HG03095 (cell line): ENCODE measurements around the gene RAB34.
"Not testable (repeated sequence)": the region's sequence is repeated elsewhere in the genome, so short reads cannot be mapped to it uniquely, and the experiment has no call there.

Experiments used
- ATAC-seq: cut with Tn5 transposase; IDR thresholded peaks from one replicate; pipeline ENCODE4 v1.9.1; 2021; ENCODE audit warnings: moderate library complexity; ENCODE audit not compliant: unreplicated experiment

Gene RAB34

GRCh38 chr17:28728364-28729200, 10.9 kb upstream of the RAB34 start, which contains the start of gene NEK8:
TSS of gene NEK8 (plus strand) at chr17:28728788. CDS start at chr17:28728814, 26 bp downstream.
- peak; percentile 28 for ATAC-seq

DNA sequence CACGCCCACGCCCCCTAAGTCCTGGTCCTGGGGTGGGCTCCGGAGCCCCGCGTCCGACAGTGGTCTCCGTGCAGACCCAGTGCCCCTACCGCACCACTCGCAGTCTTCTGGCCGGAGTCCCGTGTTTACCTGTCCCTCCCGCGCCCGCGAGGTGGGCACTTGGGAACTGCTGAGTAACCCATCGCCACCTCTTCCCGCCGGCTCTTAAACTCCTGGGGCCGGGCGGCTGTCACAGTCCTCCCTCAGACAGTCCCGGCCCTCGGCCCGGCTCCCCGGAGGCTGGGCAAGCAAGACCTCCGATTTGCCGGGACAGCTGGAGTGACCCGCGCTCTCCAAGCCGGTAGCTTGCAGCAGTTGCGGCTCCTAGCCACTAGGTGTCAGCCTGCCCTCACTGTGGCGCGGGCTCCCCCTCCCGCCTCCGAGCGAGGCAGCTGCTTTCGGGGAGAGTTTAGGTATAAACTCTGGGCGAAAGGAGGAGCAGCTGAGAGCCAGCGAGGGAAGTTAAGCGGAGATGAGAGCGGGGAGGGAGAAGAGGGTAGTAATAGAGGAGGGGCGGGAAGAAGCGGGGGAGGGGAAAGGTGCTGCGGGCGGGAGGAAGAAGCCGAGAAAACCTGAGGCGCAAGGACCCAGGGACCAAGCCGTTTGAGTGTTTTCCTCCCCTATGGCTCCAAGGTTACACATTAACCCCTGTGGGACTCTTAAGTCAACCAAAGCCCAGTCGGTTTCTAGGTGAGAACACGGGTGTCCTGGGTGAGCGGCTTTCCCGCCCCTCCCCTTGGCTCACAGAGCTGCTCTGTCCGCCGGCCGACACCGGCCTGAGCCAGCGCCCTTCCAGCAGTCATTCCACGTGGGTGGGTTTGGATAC, 9.2 kb upstream of the RAB34 start:
- ATAC-seq: peak; percentile 32

- no peak for ATAC-seq
Observed at GRCh38 chr17:28726226-28726626, 8.6 kb upstream of the RAB34 start, which contains the start of gene TLCD1. TSS of gene TLCD1 (minus strand) at chr17:28726233. CDS start at chr17:28726097, 136 bp downstream.

GRCh38 chr17:28725660-28726225, 8.1 kb upstream of the RAB34 start:
- ATAC-seq: no peak

DNA sequence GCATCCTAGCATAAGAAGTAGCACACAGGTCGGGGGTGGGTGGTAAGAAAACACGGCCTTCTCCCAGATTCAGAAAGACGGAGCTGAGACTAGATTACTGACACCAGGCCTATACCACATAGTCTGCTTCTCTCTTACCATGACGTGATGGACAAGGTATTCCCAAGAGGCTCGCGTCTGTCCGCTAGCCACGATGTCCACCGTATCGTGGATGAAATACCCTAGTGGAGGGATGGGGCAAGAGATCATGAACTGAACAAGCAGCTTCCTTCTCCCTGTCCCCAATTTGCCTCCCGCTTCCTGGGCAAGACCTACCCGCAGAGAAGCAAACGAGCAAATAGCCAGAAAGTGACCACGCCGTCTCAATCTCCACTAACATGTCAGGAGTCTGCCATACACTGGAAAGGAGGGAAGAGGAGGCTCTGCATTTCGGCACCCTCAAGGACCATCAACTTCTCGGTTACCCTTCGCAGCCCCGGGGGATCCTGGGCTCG, 7.5 kb upstream of the RAB34 start:
- no peak for ATAC-seq

DNA sequence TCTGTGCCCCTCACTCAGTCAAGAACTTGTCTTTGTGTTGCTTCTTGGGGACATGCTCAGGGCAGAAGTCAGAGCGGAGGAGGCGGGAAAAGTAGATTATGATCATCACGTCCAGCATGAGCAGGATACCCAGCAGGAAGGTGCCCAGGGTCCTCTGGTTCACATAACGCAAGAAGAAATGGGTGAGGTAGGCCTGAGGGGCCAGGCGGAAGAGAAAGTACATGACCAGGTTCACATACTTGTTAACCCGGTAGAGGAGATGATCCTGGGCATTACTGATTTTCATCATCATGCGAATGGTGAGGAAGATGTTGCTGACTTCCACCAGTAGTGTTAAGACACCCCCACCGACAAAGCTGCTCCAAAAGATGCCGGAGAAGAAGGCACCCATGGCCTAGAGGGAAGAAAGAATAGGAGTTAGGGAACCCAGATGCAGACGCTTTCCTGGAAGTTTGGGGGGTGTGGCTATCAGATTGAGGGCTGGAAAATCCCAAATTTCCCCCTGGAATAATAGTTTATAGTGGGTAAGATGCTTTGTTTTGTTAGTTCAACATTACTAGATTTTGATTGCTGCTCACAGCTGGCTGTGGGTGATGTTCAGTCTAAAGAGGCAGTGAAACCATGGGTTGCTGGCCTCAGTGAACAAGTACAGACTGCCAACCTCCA, 7.0 kb upstream of the RAB34 start:
- no peak for ATAC-seq

DNA sequence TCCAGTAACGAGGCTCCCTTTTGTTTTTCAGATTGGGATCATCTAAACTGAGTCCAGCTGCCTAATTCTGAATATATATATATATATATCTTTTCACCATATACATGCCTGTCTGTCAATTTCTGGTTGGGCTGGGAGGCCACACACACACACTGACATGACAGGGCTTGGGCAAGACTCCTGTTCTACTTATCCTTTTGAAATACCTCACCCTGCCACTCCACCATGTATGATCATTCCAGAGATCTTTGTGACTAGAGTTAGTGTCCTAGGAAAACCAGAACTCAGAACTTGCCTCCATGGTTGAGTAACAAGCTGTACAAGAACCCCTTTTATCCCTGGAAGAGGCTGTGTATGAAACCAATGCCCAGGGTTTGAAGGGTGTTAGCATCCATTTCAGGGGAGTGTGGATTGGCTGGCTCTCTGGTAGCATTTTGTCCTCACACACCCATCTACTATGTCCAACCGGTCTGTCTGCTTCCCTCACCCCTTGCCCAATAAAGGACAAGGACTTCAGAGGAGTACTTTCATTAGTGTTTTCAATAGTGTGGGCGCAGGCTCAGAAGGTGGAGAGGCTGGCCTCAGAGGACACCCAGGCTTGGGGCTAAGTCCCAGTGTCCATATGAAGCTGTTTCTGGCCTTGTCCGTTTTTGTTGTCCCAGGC, 6.3 kb upstream of the RAB34 start:
- ATAC-seq: not testable (repeated sequence)

DNA sequence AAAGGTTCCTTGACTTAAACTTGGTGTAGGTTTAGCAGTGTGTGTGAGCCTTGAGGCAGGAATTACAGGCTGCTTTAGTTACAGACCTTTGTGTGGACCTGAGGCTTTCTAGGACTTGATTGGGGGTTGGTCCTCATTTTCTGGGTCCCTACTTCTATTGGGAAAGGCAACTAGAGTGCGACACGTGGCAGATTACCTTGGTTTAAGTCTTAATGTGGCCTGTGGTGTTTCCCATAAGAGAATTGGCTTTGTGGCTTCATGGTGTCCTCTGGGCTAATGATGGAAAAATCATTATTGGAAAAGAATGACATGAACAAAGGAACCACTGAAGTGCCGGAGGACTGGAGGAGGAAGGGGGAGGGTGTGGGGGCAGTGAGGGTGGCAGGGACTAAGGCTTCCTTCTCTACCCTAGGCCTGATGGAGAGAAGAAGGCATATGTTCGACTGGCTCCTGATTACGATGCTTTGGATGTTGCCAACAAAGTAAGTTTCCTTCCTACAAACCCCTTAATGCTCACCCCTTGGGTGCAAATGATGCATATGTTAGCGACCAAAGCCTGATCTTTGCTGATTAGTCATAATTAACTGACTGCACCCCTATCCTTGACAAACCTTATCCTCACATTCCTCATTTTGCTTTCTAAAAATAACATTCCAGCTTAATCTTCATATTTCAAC, 5.6 kb upstream of the RAB34 start:
- ATAC-seq: no peak

- ATAC-seq: no peak
Observed at GRCh38 chr17:28722417-28723158, 4.9 kb upstream of the RAB34 start.

GRCh38 chr17:28720997-28721329, 3.3 kb upstream of the RAB34 start:
- ATAC-seq: not testable (repeated sequence)

DNA sequence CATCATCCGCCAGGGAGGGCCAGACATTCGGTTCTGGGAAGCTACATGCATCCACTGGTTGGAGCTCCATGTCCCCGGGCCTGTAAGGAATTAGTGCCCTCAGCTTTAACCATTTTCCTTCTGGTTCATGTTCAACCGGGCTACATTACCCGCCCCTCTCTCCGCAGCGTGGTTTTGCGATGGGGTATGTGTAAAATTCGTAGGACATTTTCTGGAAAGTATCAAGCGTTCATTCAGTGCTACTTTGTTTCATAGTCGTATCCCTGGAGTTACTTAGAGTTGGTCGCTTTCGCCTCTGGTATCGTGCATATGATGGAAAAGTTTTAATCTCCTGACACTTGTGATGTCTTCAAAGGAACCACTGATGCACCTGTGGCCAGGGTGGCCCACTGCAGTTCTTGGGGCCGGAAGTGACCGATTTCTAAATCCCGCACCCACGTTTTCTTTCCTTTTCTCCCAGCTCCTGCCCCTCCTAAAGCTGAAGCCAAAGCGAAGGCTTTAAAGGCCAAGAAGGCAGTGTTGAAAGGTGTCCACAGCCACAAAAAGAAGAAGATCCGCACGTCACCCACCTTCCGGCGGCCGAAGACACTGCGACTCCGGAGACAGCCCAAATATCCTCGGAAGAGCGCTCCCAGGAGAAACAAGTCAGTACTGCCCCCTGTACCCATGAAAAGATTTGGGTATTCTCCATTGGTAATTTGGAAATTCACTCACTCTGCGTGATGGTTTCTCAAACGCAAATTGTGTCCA, 2.8 kb upstream of the RAB34 start:
- no peak for ATAC-seq

DNA sequence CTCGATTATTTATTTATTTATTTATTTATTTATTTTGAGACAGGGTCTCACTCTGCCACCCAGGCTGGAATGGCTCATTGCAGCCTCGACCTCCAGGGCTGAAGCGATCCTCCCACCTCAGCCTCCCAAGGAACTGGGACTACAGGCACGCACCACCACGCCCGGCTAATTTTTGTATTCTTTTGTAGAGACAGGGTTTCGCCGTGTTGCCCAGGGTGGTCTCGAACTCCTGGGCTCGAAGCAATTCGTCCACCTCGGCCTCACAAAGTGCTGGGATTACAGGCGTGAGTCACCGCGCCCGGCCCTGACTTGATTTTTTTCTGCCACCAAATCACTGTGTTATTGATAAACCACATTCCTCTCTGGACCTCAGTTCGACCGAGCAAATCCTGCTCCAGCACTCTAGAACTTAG, 1.4 kb upstream of the RAB34 start:
- ATAC-seq: no peak

GRCh38 chr17:28718333-28719020, 809 bp upstream of the RAB34 start:
- ATAC-seq: no peak

GRCh38 chr17:28716740-28717577, 709 bp downstream of the RAB34 start:
- no peak for ATAC-seq

DNA sequence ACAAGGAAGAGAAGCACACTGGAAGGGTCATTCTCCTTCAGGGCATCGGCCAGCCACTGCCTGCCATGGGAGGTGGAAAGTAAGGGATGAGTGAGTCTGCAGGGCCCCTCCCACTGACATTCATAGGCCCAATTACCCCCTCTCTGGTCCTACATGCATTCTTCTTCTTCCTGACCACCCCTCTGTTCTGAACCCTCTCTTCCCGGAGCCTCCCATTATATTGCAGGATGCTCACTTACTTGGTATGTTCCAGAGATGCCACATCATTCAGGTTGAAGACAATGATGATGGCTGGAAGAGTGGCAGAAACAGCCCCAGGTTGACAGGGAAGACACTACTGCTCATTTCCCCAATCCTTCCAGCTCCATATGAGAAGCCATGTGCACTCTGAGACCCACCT, 2.5 kb downstream of the RAB34 start:
- no peak for ATAC-seq

GRCh38 chr17:28714281-28714680, 3.4 kb downstream of the RAB34 start:
- no peak for ATAC-seq
